Lower leg skin (tissue), 4 donors: ENCODE data around the gene SCAMP3. TPM values are rescaled to one million over a fixed set of nuclear protein-coding genes. Genes with fewer than 3 reads are reported as not detected.

Experiments used
- DNase-seq, 2 donors: peaks; one replicate each; pipeline ENCODE4 v3.0.0-alpha.2; 2019; ENCODE audit warnings: low spot score in 2 of 2
- H3K4me3 ChIP-seq: fragments of 200-600 bp; sonication (generic); 2 replicates; pipeline ENCODE4 v1.5.1; 2017; ENCODE audit warnings: mild to moderate bottlenecking, low read depth; ENCODE audit not compliant: poor library complexity, severe bottlenecking
- POLR2A ChIP-seq, 2 donors: fragments of 450-650 bp; IDR thresholded peaks; one replicate each; pipeline ENCODE4 v1.6.1; 2016 to 2017; ENCODE audit warnings: antibody characterized with exemption in 2 of 2, mild to moderate bottlenecking in 1 of 2, moderate library complexity in 1 of 2
- WGBS, 2 donors: methylation state at CpG; one replicate each; pipeline ENCODE4 v1.1.5; 2018; 5-methylcytosine and 5-hydroxymethylcytosine counted together
- intact Hi-C: fragments of 100-400 bp; cut with DNase I; formaldehyde crosslinking; loops from one replicate; pipeline ENCODE4 v1.15.0; 2023; ENCODE audit warnings: low total_unique reads
- total RNA-seq, 4 donors: library from RNA; depleted of rRNA; stranded (reverse); fragments of >200 nt; gene quantifications; one replicate each; pipeline ENCODE4 v1.1.0, GENCODE V29; 2016
- TF ChIP-seq, protein P1 (sequence below), 3 donors: fragments of 450-650 bp; IDR thresholded peaks; one replicate each; pipeline ENCODE4 v1.5.1; 2016; ENCODE audit warnings: antibody characterized with exemption in 3 of 3, mild to moderate bottlenecking in 3 of 3, moderate library complexity in 2 of 3

Gene SCAMP3
- total RNA-seq, 4 donors from 2014 or later: 67.8 to 96.9 (median 87.6) TPM

DNA sequence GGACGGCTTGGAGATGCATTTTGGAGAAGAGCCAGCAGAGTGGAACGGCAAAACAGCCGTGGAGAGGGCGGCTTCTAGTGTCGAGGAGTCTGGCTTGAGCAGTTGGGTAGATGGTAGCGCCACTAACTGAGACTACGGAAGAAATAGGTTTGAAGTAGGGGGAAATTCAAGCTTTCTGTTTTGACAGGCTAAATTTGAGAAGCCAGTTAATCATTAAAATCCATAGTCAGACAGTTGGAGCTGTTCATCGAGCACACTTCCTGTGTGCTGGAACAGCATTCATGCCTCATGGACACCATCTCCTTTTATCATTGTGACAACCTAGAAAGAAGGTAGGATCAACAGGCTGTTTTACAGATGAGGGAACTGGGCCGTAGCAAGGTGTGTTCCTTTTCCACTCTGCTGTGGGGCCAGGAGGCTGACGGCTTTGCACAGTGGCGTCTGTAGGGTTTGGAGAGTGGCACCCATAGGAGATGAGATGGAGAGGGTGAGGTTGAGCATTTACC is 42.5 kb upstream of the SCAMP3 start:
- intact Hi-C loops: no loop called here
- no peak for DNase-seq
- no peak overlapping the region for H3K4me3 ChIP-seq
- 83 to 84% methylated on average over 11 of the region's 11 CpGs for WGBS, 2 donors
- no peak for TF ChIP-seq POLR2A (IDR thresholded peaks at IDR 0.05)
- TF ChIP-seq, protein P1, sequence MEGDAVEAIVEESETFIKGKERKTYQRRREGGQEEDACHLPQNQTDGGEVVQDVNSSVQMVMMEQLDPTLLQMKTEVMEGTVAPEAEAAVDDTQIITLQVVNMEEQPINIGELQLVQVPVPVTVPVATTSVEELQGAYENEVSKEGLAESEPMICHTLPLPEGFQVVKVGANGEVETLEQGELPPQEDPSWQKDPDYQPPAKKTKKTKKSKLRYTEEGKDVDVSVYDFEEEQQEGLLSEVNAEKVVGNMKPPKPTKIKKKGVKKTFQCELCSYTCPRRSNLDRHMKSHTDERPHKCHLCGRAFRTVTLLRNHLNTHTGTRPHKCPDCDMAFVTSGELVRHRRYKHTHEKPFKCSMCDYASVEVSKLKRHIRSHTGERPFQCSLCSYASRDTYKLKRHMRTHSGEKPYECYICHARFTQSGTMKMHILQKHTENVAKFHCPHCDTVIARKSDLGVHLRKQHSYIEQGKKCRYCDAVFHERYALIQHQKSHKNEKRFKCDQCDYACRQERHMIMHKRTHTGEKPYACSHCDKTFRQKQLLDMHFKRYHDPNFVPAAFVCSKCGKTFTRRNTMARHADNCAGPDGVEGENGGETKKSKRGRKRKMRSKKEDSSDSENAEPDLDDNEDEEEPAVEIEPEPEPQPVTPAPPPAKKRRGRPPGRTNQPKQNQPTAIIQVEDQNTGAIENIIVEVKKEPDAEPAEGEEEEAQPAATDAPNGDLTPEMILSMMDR (IDR thresholded peaks at IDR 0.05): no peak

DNA sequence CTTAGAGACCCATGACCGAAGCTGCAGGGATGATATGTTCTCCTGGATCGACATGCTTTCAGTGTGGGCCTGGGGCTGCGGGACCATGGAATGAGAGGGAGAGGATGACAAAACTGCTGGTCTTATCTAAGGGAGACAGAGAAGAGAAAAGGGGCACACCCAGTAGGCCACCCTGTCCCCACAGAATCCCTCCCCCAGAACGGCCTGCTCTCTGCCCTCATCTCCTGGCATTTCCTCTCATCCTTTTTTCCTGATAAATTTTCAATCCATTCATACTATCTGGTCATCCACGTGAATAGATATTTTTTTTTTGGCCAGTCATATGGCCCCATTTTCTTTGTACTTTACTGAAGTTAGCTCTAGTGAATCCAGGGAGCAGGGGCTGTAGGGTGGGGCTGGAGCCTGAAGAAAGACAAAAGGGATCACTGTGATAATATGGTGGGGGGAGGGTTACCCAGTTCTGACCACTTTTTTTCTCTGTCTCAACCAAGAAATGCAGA is 39.2 kb upstream of the SCAMP3 start, which contains the start of gene PKLR:
Gene PKLR, minus strand, starts transcription at position 97 of the 500 bp plus-strand sequence. Its CDS starts 43 bp downstream, at position 54.
- H3K4me3 ChIP-seq: no peak within 1 kb of the TSS
- intact Hi-C loops: no loop called here
- 83 to 91% methylated on average over 5 of the region's 5 CpGs for WGBS, 2 donors
- TF ChIP-seq, protein P1 (IDR thresholded peaks at IDR 0.05): no peak
- TF ChIP-seq POLR2A (IDR thresholded peaks at IDR 0.05): no peak
- no peak for DNase-seq

DNA sequence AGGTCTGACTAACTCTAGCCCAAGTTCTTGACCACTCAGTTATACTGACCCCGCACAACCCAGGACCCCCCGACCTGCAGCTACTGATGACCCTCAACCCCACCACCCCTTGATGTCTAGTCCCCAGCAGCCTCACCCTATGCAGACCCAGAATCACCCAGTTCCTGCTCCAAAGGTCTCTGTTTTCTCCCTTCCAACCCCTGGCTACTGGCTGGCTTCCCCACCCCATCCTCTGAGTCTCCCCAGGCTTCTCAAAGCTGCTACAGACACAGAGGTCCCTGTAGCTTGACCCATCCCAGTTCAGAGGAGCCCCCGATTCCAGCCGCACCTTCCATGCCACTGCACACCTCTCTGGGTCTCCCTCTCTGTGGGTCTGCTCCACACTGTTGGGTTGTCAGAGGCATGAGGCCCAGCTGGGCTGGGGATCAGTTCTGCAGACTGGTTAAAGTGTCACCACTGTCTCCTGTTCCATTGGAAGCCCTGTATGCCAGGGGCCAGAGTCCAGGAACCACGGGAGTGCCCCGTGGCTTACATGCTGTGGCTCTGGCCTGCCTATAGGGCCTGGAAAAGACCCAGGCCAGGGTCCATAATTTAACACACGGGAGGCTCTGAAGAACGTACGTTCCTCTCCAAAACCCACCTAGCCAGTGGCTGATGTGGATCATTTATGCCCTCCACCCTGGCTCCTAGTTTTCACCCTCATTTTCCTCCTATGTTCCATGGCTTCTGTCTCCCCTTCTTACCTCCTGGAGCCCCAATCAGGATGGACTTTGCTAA is 38.6 kb upstream of the SCAMP3 start:
- 87 to 88% methylated on average over 7 to 9 of the region's 9 CpGs for WGBS, 2 donors

DNA sequence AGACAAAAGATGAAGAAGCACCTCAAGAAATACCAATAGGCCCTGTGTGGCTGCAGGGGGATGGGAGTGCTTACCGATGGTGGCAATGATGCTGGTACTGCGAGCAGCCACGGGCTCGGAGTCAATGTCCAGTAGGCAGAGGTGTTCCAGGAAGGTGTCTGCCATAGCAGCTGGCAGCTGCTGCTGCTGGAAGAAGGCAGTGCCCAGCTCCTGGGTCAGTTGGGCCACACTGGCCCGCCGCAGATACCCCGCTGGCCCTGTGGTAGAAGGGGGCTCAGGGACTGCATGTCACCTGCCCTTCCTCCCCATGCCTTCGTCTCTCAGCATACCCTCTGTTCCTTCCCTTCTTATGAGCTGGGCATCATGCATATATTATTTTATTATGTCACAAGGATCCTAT is 37.9 kb upstream of the SCAMP3 start:
- no peak overlapping the region for H3K4me3 ChIP-seq
- intact Hi-C loops: no loop called here
- WGBS, 2 donors: 91 to 92% methylated on average over 8 of the region's 8 CpGs
- no peak for DNase-seq
- TF ChIP-seq, protein P1 (IDR thresholded peaks at IDR 0.05): no peak
- TF ChIP-seq POLR2A (IDR thresholded peaks at IDR 0.05): no peak

More for the DNA sequence above, 38.6 kb upstream of the SCAMP3 start:
- no peak for DNase-seq
- intact Hi-C loops: no loop called here
- no peak overlapping the region for H3K4me3 ChIP-seq
- TF ChIP-seq POLR2A (IDR thresholded peaks at IDR 0.05): no peak
- TF ChIP-seq, protein P1 (IDR thresholded peaks at IDR 0.05): no peak

DNA sequence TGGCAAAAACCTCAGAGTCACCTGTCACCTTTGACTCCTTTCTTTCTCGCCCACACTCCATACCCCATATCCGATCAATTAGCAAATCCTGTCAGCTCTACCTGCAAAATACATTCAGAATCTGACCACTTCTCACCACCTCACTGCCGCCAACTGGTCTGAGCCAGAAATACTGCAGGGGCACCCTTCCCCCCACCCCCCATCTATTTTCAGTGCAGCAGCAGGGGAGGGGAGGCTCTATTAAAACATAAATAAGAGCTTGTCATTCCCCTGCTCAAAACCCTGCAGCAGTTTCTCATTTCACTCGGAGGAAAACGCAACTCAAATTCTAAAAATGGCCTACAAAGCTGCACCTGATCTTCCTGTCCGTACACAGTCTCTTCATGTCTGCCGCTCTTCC is 35.2 kb upstream of the SCAMP3 start:
- WGBS, 2 donors: 75 to 77% methylated on average over 7 of the region's 7 CpGs
- no peak for TF ChIP-seq POLR2A (IDR thresholded peaks at IDR 0.05)
- TF ChIP-seq, protein P1 (IDR thresholded peaks at IDR 0.05): no peak
- intact Hi-C loops: no loop called here
- DNase-seq: no peak
- H3K4me3 ChIP-seq: no peak overlapping the region
